GM18519 (cell line): ENCODE measurements around the gene SHBG.

Experiments used
- ATAC-seq: cut with Tn5 transposase; IDR thresholded peaks from one replicate; pipeline ENCODE4 v1.9.1; 2021; ENCODE audit warnings: mild to moderate bottlenecking, moderate library complexity; ENCODE audit not compliant: unreplicated experiment, low FRiP score

Gene SHBG

DNA sequence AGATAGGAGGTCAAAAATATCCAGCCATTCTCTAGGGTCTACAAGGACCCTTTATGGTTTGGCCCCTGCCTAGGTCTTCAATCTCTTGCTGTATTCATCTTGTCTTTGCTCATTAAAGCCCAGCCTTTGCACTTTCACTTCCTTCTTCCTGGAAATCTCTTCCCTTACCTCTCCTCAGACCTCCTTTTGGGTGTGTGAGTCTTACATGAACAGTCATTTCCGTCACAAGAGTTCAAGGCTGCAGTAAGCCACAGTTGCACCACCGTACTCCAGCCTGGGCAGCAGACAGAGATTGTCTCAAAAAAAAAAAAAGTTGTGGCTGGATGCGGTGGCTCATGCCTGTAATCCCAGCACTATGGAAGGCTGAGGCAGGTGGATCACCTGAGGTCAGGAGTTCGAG is 14.8 kb downstream of the SHBG start:
- no peak for ATAC-seq

DNA sequence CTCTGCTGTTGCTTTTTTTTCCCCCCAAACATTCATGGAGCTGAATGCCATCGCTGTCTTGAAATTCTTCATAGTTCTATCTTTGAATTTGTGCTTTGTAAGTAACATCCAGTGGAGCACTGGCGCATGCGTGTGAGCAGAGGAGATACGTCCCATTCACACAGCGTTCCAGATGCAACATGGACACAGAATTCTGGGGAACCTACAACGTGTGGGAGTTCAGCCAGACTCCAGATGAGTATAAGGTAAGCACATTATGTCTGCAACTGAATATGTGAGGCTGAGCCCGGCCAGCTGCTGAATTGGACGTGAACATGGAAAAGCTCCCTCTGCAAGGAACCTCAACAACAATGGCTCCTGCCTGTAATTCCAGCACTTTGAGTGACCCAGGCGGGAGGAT is 16.5 kb downstream of the SHBG start:
- ATAC-seq = no peak

DNA sequence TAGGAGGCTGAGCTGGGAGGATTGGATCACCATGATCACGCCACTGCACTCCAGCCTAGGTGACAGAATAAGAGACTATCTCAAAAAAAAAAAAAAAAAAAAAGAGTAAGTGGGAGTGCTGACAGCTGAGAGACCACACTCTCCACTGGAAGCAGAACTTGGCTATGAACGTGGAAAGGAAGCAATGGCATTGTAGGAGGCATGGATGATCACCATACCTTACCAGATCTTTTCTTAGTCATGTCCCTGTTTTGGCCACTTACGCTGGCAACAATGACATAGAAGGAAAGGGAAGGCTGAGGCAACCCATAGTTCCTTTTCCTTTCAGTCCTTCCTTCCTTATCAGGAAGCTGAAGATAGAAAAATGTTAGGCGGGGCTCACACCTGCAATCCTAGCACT is 17.1 kb downstream of the SHBG start:
- ATAC-seq = no peak

DNA sequence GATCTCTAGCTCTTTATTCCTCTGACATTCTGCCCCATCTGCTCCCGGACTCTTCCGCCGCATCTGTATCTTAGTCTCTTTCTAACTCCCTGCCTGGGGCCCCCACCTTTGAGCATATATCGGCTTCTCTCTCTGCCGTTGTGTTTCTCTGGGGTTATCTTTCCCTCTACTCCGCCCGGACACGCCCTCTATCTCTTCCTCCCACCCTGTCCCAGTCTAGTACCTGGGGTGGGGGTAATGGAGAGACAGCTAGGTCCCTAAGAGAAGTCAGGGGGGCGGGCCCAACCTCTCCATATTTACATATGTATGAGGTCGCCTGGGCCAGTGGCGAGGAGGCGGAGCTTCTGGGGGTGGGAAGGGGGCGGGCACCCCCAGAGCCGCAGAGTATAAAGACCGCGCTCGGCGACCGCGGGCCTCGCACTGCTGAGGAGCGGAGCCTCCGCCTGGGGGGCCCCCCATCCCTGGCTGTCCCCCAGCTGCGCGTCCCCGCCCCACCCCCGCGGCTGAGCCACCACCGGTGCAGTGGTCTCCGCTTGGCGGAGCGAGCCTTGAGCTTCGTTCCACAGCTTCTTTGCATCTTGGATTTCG is 20.7 kb downstream of the SHBG start, which contains the start of gene ATP1B2:
Gene ATP1B2, plus strand, starts transcription at position 418 of the 588 bp plus-strand sequence. CDS start 593 bp downstream, outside the sequence.
- ATAC-seq = no peak

DNA sequence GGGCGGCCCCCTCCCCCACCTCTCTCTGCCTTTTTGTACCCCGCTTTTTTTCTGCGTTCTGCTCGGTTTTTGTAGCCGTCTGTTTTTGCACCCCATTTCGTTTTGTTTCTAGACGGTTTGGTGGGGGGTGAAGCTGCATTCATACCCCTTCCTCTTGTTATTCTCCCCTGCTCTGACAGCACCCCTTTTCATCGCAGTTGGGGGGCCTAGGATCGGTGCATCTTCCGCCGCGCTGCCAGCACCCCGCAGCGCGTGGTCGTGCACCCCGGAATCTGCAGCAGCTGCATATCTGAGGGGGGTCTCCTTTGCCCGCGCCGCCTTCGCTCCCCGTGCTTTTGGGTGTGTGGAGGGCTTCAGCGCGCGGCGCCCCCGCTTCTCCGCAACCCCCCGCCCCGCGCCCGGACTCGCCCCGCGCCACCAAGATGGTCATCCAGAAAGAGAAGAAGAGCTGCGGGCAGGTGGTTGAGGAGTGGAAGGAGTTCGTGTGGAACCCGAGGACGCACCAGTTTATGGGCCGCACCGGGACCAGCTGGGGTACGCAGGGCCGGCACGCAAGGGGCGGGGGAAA is 21.2 kb downstream of the SHBG start:
- no peak for ATAC-seq

DNA sequence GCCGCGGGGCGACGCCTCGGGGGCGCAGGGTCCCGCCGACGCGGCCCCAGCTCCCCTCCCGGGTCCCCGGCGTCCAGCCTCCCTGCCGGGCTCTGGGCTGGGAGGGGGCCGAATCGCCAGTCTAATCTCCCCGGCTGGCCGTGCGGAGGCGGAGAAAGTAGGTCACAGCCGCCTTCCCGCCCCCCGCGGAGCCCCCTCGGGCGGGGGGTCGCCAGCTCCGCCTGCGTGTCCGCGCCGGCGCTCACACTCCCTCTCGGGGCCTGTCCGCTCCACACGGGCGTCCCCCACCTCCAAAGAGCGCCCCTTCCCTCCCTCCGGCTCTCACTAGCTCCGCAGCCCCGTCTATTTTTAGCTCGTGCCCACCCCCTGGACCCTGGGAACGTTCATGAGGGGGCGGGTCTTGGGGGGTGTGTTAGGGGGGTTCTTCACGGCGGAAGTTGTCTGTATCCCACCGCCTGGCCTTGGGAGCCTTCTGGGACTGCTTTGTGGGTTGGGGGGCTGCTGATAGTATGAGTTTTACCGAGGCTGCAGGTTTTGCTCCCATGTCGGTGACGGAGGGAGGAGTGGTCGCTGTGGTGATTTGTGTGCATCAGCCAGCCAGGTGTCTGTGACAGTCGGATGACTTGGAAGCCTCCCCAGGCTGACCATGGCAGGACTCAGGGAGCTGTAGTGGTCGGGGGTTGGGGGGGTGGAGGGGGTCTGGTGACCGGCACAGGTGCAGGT is 21.9 kb downstream of the SHBG start:
- no peak for ATAC-seq

DNA sequence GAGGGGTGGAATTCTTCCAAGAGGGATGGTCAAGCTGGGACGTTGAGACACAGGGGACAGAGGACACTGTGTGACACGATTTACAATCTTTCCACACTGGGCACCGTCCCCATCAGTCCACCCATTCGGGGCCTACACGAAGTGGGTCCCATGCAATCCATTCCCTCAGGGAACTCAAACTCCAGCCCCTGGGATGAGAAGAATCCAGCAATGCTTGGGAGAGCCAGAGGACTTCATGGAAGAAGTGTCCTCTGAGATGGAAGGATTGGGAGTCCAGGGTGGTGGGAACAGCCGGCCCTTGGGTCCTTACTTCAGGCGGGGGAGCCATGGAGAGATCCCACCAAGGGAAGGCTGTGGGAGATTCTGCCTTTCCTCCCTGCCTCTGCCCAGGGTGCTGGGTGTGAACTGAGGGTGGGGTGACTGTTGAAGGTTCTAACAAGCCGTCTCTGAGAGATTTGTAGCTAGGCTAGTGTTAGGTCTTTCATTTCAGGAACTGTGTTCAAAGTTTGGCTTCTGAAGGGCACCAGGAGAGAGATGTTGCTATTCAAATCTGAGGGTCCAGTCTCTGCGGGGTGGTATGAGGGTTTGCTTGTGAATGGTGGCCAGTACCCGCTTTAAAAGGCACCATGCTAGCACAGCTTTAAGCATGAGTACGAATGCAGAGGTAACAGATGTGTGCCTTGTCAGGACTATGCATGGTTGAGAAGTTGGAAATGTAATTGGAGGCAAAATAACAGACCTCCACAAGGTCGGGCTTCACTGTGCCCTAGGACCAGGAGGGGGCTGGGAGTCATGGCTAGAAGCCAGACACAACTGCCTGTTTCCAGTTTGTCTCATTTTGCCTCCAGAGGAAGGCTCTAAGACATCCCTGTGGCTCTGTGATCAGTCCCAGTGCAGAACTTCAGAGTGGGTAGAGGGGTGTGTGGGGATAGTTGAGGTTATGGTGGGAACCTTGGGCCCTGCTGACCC is 22.7 kb downstream of the SHBG start:
- no peak for ATAC-seq

DNA sequence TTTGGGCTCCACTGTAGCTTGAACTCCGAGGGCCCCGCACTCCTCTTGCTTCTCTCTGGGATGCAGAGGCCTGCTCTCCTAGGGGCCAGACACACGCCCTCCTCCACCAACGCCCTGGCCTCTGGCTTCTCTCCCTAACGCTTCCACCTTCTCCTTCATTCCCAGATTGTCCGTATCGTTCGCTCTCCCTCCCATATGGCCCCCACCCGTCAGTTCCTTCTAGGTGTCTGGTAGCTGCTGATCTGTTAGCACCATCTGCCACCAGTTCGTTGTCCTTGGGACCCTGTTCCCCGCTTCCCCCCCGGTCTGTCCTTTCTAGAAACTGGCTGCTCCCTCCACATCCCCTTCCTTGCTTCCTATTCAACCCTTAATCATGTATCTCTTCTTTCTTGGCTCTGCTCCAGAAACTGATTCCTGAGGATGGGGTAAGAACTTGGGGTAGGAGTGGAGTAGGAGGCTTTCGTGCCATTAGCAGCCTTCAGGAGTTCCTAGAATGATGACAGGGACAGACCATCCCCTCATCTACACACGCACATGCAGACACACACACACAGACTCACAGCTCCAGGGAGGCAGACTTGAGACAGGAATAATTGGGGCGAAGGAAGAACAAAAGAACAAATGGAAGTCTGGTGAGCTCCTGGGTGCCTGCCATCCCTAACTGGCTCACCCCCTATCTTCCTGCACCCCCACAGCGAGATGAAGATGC is 25.1 kb downstream of the SHBG start:
- ATAC-seq = no peak

DNA sequence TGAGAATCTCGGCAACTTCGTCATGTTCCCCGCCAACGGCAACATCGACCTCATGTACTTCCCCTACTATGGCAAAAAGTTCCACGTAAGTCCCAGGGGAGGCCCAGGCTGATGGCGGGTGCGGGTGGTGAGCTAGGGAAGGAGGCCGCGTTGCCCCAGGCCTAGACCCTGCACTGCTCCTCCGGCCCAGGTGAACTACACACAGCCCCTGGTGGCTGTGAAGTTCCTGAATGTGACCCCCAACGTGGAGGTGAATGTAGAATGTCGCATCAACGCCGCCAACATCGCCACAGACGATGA is 25.6 kb downstream of the SHBG start:
- no peak for ATAC-seq

DNA sequence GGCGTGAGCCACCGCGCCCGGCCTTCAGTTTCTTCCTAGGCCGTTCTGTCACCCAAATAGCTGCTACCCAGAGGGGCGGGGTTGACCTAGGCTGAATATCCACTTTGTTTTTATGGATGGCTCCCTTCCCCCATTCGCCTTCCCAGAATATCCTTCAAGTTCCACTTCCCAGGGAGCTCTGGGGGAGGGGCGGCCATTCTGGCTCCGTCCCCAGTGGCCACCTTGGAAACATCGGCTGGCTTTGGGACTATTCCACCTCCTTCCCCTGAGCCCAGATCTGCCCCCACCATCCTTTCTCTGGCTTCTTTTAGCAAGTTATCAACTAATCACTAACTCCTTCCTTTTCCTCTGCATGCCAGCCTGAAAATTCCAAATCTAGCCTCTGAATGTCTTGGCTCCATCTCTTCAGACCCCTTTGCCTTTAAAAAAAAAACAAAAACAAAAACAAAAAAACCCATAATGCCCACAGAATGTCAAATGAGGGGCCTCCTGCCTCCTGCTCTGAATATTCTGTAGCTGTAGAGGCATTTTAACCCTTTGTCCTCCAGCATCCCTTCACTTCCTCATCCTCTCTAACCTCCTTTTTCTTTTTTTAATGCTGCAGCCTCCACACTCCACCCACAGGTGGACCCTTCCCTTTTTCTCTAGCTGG is 27.1 kb downstream of the SHBG start:
- ATAC-seq = no peak

DNA sequence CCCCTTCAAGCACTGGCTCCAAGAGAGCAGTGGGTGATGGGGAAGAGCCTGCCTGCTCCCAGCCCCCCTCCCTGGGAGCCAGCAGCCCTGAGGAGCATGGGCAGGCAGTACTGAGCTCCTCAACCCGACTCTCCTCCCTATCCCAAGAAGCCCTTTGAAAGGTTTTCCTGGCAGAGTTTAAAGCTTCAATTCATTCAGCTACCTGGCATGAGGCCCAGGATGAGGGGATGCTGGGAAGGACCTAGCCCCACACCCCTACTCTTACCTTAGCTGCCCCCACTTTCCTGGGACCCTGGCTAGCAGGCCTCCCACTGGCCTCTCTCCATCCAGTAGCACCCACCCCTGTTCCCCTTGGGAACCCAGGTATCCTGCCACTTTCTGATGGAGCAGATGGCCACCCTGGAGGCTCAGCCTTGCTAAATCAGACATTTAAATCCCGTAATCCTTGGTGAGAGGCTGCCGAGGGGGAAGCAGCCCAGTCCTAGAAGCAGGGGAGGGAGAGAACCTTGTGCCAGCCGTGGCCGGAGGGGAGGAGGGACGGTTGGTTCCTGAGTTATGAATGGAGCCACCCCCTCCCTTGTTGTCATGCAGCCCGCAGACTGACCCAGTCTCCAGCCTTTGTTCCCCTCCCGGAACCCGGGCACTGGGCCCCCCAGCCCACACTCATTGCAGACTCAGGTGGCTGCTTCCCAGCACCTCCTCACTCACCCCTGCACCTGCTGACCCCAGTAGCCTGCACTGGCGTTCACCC is 37.9 kb downstream of the SHBG start:
- ATAC-seq = no peak

DNA sequence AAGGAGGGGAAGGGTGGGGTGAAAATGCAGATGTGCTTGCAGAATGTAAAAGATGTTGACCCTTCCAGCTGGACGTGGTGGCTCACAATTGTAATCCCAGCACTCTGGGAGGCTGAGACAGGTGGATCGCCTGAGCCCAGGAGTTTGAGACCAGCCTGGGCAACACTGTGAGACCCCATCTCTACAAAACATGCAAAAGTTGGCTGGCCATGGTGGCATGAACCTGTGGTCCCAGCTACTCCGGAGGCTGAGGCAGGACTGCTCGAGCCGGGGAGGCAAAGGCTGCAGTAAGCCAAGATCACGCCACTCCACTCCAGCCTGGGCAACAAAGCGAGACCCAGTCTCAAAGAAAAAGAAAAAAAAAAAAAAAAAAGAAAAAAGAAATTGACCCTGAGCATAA is 38.5 kb downstream of the SHBG start:
- no peak for ATAC-seq

DNA sequence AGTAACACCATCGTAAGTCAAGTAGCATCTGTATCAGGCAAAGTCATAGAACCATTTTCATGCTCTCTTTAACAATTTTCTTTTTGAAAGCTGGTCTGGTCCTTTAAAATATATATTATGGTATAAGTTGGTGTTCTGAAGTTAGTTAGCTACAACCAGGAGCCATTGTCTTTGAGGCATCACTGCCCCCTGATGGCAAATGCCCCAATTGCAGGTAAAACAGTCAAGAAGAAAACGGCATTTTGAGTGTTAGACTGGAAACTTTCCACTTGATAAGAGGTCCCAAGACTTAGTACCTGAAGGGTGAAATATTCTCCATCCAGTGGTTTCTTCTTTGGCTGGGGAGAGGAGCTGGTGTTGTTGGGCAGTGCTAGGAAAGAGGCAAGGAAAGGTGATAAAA is 43.3 kb downstream of the SHBG start:
- no peak for ATAC-seq

DNA sequence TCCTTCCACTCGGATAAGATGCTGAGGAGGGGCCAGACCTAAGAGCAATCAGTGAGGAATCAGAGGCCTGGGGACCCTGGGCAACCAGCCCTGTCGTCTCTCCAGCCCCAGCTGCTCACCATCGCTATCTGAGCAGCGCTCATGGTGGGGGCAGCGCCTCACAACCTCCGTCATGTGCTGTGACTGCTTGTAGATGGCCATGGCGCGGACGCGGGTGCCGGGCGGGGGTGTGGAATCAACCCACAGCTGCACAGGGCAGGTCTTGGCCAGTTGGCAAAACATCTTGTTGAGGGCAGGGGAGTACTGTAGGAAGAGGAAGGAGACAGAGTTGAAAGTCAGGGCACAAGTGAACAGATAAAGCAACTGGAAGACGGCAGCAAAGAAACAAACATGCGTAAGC is 45.0 kb downstream of the SHBG start:
- no peak for ATAC-seq

DNA sequence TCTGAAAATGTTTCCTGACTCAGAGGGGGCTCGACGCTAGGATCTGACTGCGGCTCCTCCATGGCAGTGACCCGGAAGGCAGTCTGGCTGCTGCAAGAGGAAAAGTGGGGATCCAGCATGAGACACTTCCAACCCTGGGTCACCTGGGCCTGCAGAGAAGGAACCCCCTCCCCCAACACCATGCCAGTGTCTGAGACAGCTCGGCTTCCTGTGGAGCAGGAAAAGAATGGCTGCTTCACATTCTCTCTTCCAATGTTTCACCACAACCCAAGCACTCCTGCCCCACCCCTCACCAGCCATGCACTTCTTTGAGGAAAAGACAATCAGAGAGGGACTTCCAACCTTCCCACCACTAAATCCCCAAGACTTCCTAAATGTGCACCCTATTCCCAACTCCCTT is 46.6 kb downstream of the SHBG start:
- no peak for ATAC-seq

DNA sequence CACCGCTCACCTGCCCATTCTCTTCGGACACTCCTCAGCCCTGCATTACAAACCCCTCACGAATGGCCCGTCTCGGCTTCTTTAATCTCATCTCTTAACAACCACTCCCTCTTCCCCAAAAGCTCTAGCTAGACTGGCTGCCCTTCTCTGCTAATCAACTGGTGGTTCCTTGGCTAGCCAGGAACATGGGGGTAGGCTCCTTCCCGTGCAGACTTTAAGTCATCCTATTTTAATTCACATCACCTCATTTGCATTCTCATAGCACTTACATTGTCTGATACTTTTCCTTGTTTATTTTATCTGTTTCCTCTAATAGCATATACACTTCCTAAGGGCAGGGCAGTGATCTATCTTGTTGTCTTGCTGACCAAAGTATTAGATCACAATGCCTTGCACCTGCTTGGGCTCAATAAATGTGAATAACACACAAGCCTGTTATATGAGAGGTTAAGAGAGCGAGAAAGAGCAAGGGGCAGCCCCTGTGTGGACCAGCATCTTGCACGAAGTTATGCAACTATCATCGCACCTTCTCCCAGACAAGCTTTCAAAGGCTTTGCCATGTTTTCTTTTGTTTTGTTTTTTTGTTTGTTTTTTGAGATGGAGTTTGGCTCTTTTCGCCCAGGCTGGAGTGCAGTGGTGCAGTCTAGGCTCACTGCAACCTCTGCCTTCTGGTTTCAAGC is 47.6 kb downstream of the SHBG start:
- ATAC-seq = no peak
